DMS 273 treated with DMSO at 0.1 percent for 48 hours (cell line): ENCODE results near the gene FBXW12.

Experiments used
- DNase-seq: peaks from one replicate; lab custom pipeline; 2025; lab: John Stamatoyannopoulos, UW

Gene FBXW12

DNA sequence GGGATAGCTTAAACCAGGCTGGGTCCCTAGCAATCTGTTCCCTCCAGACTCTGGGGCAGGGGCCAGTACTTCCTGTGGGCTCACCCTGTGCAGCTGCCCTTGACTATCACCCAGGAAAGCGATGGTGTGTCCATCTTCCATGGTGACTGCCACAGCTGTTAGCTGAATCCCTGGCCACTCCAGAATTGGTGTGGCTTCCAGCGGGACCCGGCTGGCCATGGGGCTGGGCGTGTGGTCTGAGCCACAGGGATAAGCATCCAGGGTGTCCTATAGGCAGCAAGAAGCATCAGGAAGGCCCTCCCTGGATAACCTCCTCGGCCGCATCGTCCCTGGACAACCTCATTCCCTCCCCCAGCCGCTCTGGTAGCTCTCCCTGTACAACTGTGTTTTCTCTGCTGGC, 50.7 kb downstream of the FBXW12 start:
- DNase-seq: no peak

- DNase-seq: no peak
Measured at GRCh38 chr3:48423241-48423882, 51.3 kb downstream of the FBXW12 start.

- DNase-seq: no peak
Measured at GRCh38 chr3:48423883-48424695, 52.1 kb downstream of the FBXW12 start.

DNA sequence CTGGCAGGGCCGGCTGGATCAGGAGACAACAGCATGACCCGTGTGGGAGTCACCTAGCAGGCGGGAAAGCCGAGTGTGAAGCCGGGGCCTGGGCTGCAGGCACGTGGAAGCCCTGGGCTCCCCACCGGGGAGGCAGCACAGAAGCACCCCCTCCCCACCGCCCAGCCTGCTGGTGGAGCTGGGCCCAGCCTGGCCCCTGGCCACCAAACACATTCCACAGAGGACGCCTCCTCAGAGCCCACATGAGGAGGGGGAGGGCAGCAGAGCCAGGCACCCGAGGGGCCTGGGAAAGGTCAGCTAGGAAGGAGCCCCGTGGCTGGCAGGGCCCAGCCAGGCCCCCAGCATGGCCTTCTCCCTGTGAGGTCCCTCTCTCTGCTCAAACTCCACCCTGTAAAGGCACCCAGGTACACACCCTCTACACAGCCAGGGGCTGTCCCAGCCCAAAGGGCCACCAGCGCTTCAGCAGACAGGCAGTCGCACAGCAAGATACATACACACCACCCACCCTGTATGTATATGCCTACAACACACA, 53.3 kb downstream of the FBXW12 start:
- DNase-seq: no peak

- DNase-seq: no peak
Measured at GRCh38 chr3:48426401-48426909, 54.4 kb downstream of the FBXW12 start.

DNA sequence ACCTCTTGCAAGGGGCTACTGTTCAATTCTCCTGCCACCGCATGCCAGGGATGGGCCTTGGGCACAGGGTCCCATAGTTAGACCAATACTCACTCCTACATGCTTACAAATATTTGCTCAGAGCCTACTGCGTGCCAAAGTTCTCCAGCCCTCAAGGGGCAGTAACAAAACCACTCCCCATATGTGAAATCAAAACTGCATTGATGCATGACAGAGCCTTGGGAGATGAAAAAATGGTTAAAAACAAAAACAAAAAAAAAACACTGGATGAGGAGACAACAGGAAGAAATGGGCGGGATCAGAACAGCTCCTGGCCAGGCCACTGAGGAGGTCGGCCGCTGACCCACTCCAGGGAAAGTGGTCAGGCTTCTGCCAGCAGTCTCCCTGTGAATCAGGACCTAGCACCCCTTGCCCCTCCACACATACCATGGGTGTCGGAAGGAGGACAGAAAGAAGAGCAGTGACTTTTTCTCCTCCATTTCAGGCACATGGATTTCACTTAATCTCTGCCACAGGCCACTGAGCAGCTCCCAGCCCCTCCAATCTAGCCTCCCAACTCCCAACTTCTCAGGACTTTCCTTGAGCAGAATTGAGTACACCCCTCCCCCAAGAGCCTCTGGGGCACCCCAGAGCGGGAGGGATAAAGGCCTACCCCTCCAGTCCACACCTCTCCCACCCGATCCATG, 55.1 kb downstream of the FBXW12 start:
- DNase-seq: no peak

GRCh38 chr3:48427630-48427962, 55.6 kb downstream of the FBXW12 start:
- DNase-seq: no peak

DNA sequence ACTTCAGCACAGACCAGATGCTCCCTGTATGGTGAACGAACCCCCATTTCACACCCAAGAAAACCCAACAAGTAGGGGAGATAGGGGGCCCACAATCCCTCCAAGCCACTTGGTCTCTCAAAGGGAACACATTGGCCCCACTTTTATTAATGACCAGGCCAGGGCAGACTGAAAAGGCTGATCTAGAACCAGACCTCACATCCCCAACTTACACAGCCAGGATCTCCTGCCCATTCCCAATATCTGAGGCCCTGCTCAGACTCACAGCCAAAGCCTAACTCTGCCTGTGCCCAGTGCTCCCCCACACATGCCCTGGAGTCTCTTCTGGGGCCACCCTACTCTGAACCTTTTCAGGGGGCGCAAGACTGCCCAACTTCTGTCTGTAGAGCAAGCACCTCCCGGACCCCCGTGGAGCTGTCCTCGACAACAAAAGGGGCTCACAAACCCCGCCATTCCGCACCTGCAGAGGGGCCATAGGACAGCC, 56.1 kb downstream of the FBXW12 start:
- no peak for DNase-seq

- no peak for DNase-seq
Measured at GRCh38 chr3:48428572-48429316, 56.7 kb downstream of the FBXW12 start.

- DNase-seq: no peak
Measured at GRCh38 chr3:48429317-48429959, 57.4 kb downstream of the FBXW12 start.

DNA sequence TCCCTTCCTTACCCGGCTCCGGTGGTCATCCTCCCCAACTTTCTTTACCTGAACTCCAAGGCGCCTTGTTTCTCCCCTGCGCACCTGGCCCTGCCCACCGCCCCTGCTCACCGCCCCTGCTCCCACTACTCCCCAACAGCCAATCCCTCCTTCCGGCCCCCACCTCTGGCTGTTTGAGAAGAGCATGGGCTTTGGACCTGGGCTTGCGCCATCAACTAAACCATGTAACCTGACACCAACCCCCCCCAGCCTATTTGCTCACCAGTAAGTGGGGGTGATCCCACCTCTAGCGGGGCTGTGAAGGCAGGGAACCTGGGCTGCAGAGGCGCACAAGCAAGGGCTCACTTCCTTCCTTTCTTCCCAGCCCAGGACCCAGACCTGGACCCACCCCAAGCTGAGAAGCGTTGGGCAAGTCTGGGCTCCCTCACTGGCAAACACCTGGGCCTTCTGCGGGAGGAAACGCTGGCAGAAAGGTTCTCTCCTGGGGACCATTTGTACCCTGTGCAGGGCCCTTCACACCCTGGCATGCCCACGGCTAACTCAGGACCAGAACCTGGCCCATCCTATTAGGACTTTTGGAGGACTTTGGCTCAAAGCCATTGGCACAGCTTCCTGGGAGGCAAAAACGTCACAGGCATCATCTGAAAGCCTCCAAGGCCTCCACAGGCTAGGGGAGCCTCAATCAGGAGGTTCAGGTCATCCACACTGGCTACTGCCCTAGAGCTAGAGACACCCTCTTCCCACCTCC, 58.1 kb downstream of the FBXW12 start, which contains the start of gene PLXNB1:
TSS of gene PLXNB1 (minus strand) at position 127 of the 748 bp plus-strand sequence. CDS start 5,475 bp downstream, outside the sequence.
- no peak for DNase-seq

DNA sequence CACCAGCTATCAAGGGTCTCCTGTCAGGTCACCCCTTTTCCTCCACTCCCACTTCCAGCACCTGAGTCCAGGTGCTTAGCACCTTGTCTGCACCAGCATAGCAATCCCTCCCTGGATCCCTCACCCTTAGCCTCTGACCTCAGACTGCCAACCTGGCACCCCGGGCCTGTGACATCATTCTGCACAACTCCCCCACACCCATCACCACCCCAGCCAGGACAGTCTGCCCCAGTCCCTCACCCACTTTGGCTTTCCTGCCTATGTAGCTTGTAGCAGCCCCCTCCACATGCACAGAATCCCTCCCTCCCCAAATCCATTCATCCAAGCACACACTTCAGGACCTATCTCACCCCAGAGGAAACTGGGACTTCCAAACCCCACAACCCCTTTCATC, 58.7 kb downstream of the FBXW12 start:
- DNase-seq: no peak

DNA sequence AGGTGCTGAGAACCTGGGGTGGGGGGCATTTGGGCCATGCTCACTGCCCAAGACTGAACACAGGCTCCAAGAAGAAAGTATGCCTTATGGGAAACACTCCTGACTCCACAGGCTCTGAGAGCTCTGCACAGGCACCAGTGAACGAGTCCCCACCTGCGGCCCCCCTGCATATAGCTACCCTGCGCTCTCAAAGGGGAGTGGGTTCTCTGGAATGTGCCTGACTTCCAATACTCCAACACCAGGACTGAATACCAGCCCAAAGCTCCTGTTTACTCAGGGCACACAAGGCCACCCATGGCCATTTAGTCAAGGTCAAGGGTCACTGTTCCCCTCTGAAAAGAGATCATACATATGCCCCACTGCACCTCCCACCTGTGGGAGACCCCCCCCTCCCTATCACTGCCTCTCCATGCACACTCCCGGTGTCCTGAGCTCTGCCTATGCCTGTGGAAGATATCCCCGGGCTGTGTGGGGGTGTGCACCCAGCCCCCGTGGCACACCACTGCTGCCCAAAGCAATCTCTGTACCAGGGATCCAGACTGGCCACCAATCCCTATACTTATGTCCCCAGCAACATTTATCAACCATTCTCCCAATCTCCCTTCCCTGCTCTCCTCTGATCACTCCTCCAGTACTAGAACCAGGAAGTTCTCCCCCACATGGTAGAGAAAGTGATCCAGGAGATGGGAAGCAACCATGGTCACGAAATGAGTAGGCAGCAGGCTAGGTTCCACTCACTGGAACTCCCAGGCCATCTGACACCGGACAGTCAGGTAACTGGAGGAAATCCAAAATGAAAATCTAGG, 59.4 kb downstream of the FBXW12 start:
- no peak for DNase-seq

DNA sequence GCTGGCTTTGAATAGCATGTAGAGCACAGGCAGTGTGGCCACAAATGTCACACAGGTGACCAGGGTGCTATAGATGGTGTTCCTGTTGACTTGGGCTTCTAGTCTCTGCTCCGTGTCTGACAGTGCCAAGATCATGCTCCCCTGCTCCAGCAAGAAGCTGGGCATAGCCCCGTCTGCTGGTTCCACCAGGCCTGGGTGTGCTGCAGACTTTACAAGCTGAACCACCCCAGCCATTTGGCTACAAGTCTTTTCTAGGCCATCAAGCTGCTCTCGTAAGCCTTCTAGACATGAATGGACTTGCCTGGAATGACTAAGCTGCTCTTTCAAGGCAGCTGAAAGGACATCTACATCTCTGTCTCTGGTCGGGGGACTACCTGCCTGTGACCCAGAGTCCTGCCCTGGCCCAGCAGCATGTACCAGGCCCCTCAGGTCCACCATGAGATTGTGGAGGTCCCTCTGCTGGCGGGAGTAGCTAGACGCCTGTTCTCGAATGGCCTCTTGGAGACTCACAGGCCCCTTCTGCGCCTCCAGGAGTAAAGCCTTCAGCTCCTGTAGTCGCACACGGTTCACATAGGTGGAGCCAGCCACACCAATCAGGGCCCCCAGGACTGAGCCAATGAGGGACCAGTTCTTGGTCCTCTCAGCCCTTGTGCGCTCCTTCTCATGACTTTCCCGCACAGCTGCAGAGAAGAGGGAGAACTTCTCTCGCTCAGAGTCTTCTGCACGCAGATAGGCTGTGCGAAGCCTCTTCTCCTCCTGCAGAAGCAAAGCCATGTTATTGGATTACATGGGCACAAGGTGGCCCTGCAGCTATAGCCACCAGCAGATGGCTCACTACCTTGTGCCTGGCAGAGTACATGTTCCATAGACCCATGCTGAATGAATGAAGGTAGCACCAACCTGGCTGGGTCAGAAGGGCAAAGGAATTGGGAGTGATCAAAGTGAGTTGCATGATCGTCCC, 60.7 kb downstream of the FBXW12 start:
- peak; percentile 15 for DNase-seq

DNA sequence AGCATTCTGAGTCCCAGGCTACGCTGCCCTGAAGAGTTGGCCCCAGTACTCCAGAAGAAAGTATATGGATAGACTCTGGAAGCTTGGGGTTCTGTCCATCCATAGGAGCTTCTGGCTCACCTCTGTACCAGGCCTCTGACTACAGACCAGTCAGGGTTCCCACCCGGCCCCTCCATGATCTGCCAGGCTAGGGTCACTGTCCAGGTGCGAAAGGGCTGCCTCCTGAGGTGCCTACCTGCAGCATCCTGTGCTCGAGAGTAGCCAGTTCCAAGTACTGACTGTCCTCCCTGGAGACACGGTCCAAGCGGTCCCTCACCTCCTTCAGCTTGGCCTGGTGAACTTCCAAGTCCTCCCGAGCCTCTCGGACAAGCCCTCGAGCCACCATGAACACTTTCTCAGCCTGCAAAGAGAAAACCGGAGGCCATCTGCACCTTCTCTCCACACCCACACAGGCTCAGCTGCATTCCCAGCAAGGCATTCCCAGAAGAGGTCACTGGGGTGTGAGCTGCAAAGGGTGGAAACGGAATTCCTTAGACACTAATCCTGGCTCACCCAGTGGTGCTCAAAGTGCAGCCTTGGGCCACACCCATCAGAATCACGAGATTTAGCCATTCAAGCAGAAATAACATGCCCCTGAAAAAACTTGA, 61.6 kb downstream of the FBXW12 start:
- DNase-seq: no peak

DNA sequence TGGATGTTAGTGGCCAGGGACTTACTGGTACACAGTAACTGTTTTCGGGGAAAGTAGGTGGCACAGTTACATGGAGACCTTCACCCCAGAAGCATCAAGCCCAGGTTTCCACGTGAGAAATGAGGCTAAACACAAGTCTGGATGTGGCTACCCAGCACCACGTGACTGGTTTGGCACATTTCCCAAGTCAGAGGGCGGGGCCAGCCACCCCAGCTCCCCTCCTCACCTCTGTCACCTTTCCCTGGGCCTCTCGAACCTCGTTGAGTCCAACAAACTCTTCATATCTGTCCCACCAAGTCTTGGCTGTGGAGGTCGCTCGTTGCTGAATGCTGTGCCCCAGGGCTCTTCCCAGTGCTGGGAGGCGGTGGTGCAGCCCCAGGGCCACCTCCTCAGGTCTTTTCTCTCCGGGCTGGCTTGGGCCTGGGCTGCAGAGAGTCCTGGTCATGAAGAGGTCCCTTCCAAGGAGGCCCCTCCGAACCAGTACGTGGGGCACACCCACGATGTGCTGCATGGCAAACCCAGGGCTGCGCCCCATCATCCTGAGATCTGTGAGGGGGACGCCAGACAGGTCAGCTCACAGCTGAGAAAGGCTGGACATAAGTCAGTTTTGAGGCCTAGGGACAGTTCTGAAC, 62.7 kb downstream of the FBXW12 start:
- DNase-seq: no peak

- no peak for DNase-seq
Measured at GRCh38 chr3:48435223-48435595, 63.2 kb downstream of the FBXW12 start.
